ENCODE measurements around the gene RWDD1. TPM values are rescaled to one million over a fixed set of nuclear protein-coding genes. Genes with fewer than 3 reads are reported as not detected.
"Not testable (repeated sequence)": the region's sequence is repeated elsewhere in the genome, so short reads cannot be mapped to it uniquely, and the experiment has no call there.

RWDD1 gene
- total and polyA plus RNA-seq, 10 donors, result 25.8 to 57.5 (median 34.1) TPM

DNA sequence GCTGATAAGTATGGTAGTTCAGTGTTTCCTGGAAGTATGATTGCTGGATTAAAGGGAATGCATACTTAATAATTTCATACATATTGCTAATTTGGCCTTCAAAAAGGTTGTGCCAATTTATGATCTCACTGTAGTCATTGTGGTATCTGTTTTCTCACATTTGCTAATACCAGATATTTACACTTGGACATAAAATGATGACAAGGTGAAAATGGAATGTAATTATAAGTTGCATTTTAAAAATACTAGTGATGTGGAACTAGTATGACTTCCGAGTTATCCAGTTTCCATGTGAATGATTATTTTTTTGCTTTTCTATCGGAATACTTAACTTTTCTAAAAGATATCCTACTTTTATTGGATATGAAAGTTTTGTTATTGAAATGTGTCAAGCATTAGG is 15.4 kb downstream of the RWDD1 start:
- Histone ChIP-seq H3K4me3 (no peak overlapping the region), H3K4me1 (no peaks in the 10 kb centered on the region), H3K27ac (no peak overlapping the region), H3K9me3 (no peaks in the 10 kb centered on the region), H3K27me3 (replicated peaks in 1 of 7) (no peaks in the 10 kb centered on the region), H3K36me3 (peaks cover 0 to 95% (median 52%) of the 10 kb centered on the region in 6 donors)
- DNase-seq, result no peak
- TF ChIP-seq POLR2AphosphoS5 (IDR thresholded peaks at IDR 0.05), result no peak
- TF ChIP-seq, protein P1, sequence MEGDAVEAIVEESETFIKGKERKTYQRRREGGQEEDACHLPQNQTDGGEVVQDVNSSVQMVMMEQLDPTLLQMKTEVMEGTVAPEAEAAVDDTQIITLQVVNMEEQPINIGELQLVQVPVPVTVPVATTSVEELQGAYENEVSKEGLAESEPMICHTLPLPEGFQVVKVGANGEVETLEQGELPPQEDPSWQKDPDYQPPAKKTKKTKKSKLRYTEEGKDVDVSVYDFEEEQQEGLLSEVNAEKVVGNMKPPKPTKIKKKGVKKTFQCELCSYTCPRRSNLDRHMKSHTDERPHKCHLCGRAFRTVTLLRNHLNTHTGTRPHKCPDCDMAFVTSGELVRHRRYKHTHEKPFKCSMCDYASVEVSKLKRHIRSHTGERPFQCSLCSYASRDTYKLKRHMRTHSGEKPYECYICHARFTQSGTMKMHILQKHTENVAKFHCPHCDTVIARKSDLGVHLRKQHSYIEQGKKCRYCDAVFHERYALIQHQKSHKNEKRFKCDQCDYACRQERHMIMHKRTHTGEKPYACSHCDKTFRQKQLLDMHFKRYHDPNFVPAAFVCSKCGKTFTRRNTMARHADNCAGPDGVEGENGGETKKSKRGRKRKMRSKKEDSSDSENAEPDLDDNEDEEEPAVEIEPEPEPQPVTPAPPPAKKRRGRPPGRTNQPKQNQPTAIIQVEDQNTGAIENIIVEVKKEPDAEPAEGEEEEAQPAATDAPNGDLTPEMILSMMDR (IDR thresholded peaks at IDR 0.05 in 8 of 11, conservative IDR thresholded peaks at IDR 0.05 in 3 of 11), result no peak
- TF ChIP-seq POLR2A (IDR thresholded peaks at IDR 0.05), result no peak
- intact Hi-C loops (cut with DNase I; ENCODE audit: low total_unique reads), result no loop called here
- 95 to 99% (median 97%) methylated on average over 2 of the region's 2 CpGs for WGBS, 5 donors

DNA sequence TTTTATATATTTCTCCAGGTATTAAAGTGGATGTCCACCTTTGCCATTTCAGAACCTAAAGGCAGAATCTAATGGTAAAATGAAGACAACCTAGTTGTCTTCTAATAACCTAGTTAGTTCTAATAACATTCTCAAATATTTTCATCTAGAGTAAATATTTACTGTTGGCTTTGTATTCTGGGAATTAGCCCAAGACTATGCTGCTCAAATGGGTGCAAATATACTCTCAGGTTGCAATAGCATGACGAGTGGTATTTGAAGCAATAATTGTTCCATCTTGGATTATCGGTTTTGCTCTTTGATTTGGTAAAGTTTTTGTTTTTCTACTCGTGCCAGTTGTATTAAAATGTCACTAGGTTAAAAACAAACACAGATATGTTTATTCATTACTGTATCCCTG is 23.9 kb downstream of the RWDD1 start:
- TF ChIP-seq POLR2A (IDR thresholded peaks at IDR 0.05), result no peak
- TF ChIP-seq, protein P1 (IDR thresholded peaks at IDR 0.05 in 8 of 11, conservative IDR thresholded peaks at IDR 0.05 in 3 of 11), result no peak
- no peak for TF ChIP-seq POLR2AphosphoS5 (IDR thresholded peaks at IDR 0.05)
- H3K36me3 ChIP-seq, result peaks cover 0 to 77% (median 48%) of the 10 kb centered on the region in 6 donors

DNA sequence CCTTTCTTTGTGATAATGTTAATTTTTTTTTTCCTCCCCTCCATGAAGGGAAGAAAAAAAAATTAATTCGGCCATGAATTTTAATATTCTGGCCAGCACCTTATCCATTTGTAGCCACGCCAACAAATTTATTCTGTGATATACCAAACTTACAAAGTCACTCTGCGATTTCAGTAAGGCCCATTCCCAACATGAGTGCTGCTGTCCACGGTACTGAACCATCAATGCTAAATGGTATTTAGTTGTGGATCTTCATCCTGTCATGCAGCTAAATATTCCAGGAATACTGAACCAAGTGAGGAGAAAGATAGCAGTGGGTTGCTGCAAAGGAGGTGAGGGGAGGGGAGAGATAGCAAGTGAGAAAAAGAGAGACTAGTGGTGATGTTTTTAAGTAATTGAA is 25.5 kb downstream of the RWDD1 start:
- H3K4me3 ChIP-seq, result no peak overlapping the region
- no peaks in the 10 kb centered on the region for H3K27me3 ChIP-seq (replicated peaks in 1 of 7)
- 85 to 92% (median 91%) methylated on average over 4 of the region's 4 CpGs for WGBS, 5 donors
- peaks cover 0 to 72% (median 36%) of the 10 kb centered on the region in 6 donors for H3K36me3 ChIP-seq
- no peak overlapping the region for H3K27ac ChIP-seq
- intact Hi-C loops (cut with DNase I; ENCODE audit: low total_unique reads), result no loop called here
- no peak for DNase-seq
- no peaks in the 10 kb centered on the region for H3K9me3 ChIP-seq
- H3K4me1 ChIP-seq, result no peaks in the 10 kb centered on the region
- TF ChIP-seq, protein P1 (IDR thresholded peaks at IDR 0.05 in 8 of 11, conservative IDR thresholded peaks at IDR 0.05 in 3 of 11), result no peak
- TF ChIP-seq POLR2A (IDR thresholded peaks at IDR 0.05) (no peak), POLR2AphosphoS5 (IDR thresholded peaks at IDR 0.05) (no peak)

More for the DNA sequence above, 23.9 kb downstream of the RWDD1 start:
- H3K9me3 ChIP-seq, result no peaks in the 10 kb centered on the region
- intact Hi-C loops (cut with DNase I; ENCODE audit: low total_unique reads), result no loop called here
- no peak for DNase-seq
- no peak overlapping the region for H3K4me3 ChIP-seq
- H3K4me1 ChIP-seq, result no peaks in the 10 kb centered on the region
- WGBS, 5 donors, result 92 to 99% (median 97%) methylated on average over 3 of the region's 3 CpGs
- no peak overlapping the region for H3K27ac ChIP-seq
- no peaks in the 10 kb centered on the region for H3K27me3 ChIP-seq (replicated peaks in 1 of 7)

DNA sequence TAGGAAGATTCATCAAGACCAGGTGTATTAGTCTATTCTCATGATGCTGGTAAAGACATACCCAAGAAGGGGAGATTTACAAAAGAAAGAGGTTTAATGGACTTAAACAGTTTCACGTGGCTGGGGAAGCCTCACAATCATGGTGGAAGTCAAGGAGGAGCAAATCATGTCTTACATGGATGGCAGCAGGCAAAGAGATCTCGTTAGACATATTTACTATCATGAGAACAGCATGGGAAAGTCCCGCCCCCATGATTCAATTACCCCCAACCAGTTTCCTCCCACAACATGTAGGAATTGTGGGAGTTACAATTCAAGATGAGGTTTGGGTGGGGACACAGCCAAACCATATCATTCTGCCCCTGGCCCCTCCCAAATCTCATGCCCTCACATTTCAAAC is 32.6 kb downstream of the RWDD1 start:
- H3K27me3 ChIP-seq (replicated peaks in 1 of 7); H3K4me1 ChIP-seq; DNase-seq; intact Hi-C loops (cut with DNase I; ENCODE audit: low total_unique reads); H3K27ac ChIP-seq; H3K4me3 ChIP-seq: not testable (repeated sequence)
- 88 to 97% (median 95%) methylated on average over 3 of the region's 3 CpGs for WGBS, 5 donors
- peaks cover 0 to 26% (median 4%) of the 10 kb centered on the region in 8 donors for H3K9me3 ChIP-seq
- H3K36me3 ChIP-seq, result peaks cover 0 to 32% (median 7%) of the 10 kb centered on the region in 6 donors

DNA sequence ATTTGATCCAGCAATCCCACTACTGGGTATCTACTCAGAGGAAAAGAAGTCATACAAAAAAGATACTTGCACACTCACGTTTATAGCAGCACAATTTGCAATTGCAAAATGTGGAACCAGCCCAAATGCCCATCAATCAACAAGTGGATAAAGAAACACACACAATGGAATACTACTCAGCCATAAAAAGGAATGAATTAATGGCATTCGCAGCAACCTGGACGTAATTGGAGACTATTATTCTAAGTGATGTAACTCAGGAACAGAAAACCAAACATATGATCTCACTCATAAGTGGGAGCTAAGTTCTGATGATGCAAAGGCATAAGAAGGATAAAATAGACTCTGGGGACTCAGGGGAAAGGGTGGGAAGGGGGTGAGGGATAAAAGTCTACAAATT is 33.6 kb downstream of the RWDD1 start:
- H3K9me3 ChIP-seq, result peaks cover 0 to 26% (median 4%) of the 10 kb centered on the region in 8 donors
- peaks cover 0 to 32% (median 7%) of the 10 kb centered on the region in 6 donors for H3K36me3 ChIP-seq
- H3K27ac ChIP-seq; intact Hi-C loops (cut with DNase I; ENCODE audit: low total_unique reads); H3K4me1 ChIP-seq; H3K27me3 ChIP-seq (replicated peaks in 1 of 7); DNase-seq; H3K4me3 ChIP-seq: not testable (repeated sequence)
- WGBS, 5 donors, result 92 to 98% (median 97%) methylated on average over 3 of the region's 3 CpGs
